ENCODE data around the gene SRRM3.
"Not testable (repeated sequence)": the region's sequence is repeated elsewhere in the genome, so short reads cannot be mapped to it uniquely, and the experiment has no call there.

The SRRM3 gene

GRCh38 chr7:76166404-76167255 lies 35.1 kb upstream of the SRRM3 start:
- Histone ChIP-seq H3K4me1 (ENCODE audit: control insufficient read depth, insufficient read depth, low read length) (no peaks in the 10 kb centered on the region), H3K27me3 (ENCODE audit: control insufficient read depth, insufficient read depth, low read length) (no peaks in the 10 kb centered on the region), H3K36me3 (ENCODE audit: control insufficient read depth, insufficient read depth, low read length) (no peaks in the 10 kb centered on the region), H3K9me3 (ENCODE audit: control insufficient read depth, low read length) (no peaks in the 10 kb centered on the region), H3K4me3 (ENCODE audit: low read length) (peak overlapping the region; percentile 27), H3K9ac (ENCODE audit: low read length) (peak overlapping the region; percentile 75)

GRCh38 chr7:76173566-76174205 lies 28.0 kb upstream of the SRRM3 start:
- Histone ChIP-seq H3K36me3 (ENCODE audit: control insufficient read depth, insufficient read depth, low read length) (no peaks in the 10 kb centered on the region), H3K4me1 (ENCODE audit: control insufficient read depth, insufficient read depth, low read length) (peaks cover 3% of the 10 kb centered on the region), H3K9ac (ENCODE audit: low read length) (no peak overlapping the region), H3K4me3 (ENCODE audit: low read length) (no peak overlapping the region), H3K9me3 (ENCODE audit: control insufficient read depth, low read length) (no peaks in the 10 kb centered on the region), H3K27me3 (ENCODE audit: control insufficient read depth, insufficient read depth, low read length) (no peaks in the 10 kb centered on the region)

GRCh38 chr7:76176951-76177350 lies 24.7 kb upstream of the SRRM3 start:
- H3K36me3 ChIP-seq (ENCODE audit: control insufficient read depth, insufficient read depth, low read length); H3K4me3 ChIP-seq (ENCODE audit: low read length); H3K27me3 ChIP-seq (ENCODE audit: control insufficient read depth, insufficient read depth, low read length); H3K9me3 ChIP-seq (ENCODE audit: control insufficient read depth, low read length); H3K9ac ChIP-seq (ENCODE audit: low read length); H3K4me1 ChIP-seq (ENCODE audit: control insufficient read depth, insufficient read depth, low read length): not testable (repeated sequence)

GRCh38 chr7:76179686-76180085 lies 22.0 kb upstream of the SRRM3 start:
- no peaks in the 10 kb centered on the region for H3K36me3 ChIP-seq (ENCODE audit: control insufficient read depth, insufficient read depth, low read length)
- no peak overlapping the region for H3K9ac ChIP-seq (ENCODE audit: low read length)
- peaks cover 3% of the 10 kb centered on the region for H3K4me1 ChIP-seq (ENCODE audit: control insufficient read depth, insufficient read depth, low read length)
- H3K9me3 ChIP-seq (ENCODE audit: control insufficient read depth, low read length): no peaks in the 10 kb centered on the region
- no peaks in the 10 kb centered on the region for H3K27me3 ChIP-seq (ENCODE audit: control insufficient read depth, insufficient read depth, low read length)
- H3K4me3 ChIP-seq (ENCODE audit: low read length): no peak overlapping the region

- Histone ChIP-seq H3K9me3 (ENCODE audit: control insufficient read depth, low read length) (no peaks in the 10 kb centered on the region), H3K4me3 (ENCODE audit: low read length) (no peak overlapping the region), H3K36me3 (ENCODE audit: control insufficient read depth, insufficient read depth, low read length) (no peaks in the 10 kb centered on the region), H3K9ac (ENCODE audit: low read length) (no peak overlapping the region), H3K27me3 (ENCODE audit: control insufficient read depth, insufficient read depth, low read length) (no peaks in the 10 kb centered on the region), H3K4me1 (ENCODE audit: control insufficient read depth, insufficient read depth, low read length) (peaks cover 3% of the 10 kb centered on the region)
Observed at GRCh38 chr7:76182225-76182960, 19.3 kb upstream of the SRRM3 start.

- Histone ChIP-seq H3K4me1 (ENCODE audit: control insufficient read depth, insufficient read depth, low read length) (no peaks in the 10 kb centered on the region), H3K36me3 (ENCODE audit: control insufficient read depth, insufficient read depth, low read length) (no peaks in the 10 kb centered on the region), H3K4me3 (ENCODE audit: low read length) (no peak overlapping the region), H3K9me3 (ENCODE audit: control insufficient read depth, low read length) (no peaks in the 10 kb centered on the region), H3K9ac (ENCODE audit: low read length) (no peak overlapping the region), H3K27me3 (ENCODE audit: control insufficient read depth, insufficient read depth, low read length) (no peaks in the 10 kb centered on the region)
Observed at GRCh38 chr7:76185187-76185896, 16.4 kb upstream of the SRRM3 start.

GRCh38 chr7:76187272-76187671 lies 14.4 kb upstream of the SRRM3 start:
- H3K9me3 ChIP-seq (ENCODE audit: control insufficient read depth, low read length): no peaks in the 10 kb centered on the region
- no peaks in the 10 kb centered on the region for H3K36me3 ChIP-seq (ENCODE audit: control insufficient read depth, insufficient read depth, low read length)
- no peaks in the 10 kb centered on the region for H3K27me3 ChIP-seq (ENCODE audit: control insufficient read depth, insufficient read depth, low read length)
- no peak overlapping the region for H3K4me3 ChIP-seq (ENCODE audit: low read length)
- no peaks in the 10 kb centered on the region for H3K4me1 ChIP-seq (ENCODE audit: control insufficient read depth, insufficient read depth, low read length)
- no peak overlapping the region for H3K9ac ChIP-seq (ENCODE audit: low read length)

- Histone ChIP-seq H3K4me3 (ENCODE audit: low read length) (no peak overlapping the region), H3K4me1 (ENCODE audit: control insufficient read depth, insufficient read depth, low read length) (no peaks in the 10 kb centered on the region), H3K27me3 (ENCODE audit: control insufficient read depth, insufficient read depth, low read length) (no peaks in the 10 kb centered on the region), H3K9ac (ENCODE audit: low read length) (no peak overlapping the region), H3K36me3 (ENCODE audit: control insufficient read depth, insufficient read depth, low read length) (no peaks in the 10 kb centered on the region), H3K9me3 (ENCODE audit: control insufficient read depth, low read length) (no peaks in the 10 kb centered on the region)
Observed at GRCh38 chr7:76189276-76189675, 12.4 kb upstream of the SRRM3 start.

GRCh38 chr7:76191783-76192240 lies 9.9 kb upstream of the SRRM3 start:
- Histone ChIP-seq H3K36me3 (ENCODE audit: control insufficient read depth, insufficient read depth, low read length) (no peaks in the 10 kb centered on the region), H3K27me3 (ENCODE audit: control insufficient read depth, insufficient read depth, low read length) (no peaks in the 10 kb centered on the region), H3K4me3 (ENCODE audit: low read length) (no peak overlapping the region), H3K9me3 (ENCODE audit: control insufficient read depth, low read length) (no peaks in the 10 kb centered on the region), H3K4me1 (ENCODE audit: control insufficient read depth, insufficient read depth, low read length) (no peaks in the 10 kb centered on the region), H3K9ac (ENCODE audit: low read length) (no peak overlapping the region)

GRCh38 chr7:76193466-76193865 lies 8.2 kb upstream of the SRRM3 start:
- Histone ChIP-seq H3K27me3 (ENCODE audit: control insufficient read depth, insufficient read depth, low read length) (no peaks in the 10 kb centered on the region), H3K4me3 (ENCODE audit: low read length) (no peak overlapping the region), H3K4me1 (ENCODE audit: control insufficient read depth, insufficient read depth, low read length) (no peaks in the 10 kb centered on the region), H3K36me3 (ENCODE audit: control insufficient read depth, insufficient read depth, low read length) (no peaks in the 10 kb centered on the region), H3K9ac (ENCODE audit: low read length) (no peak overlapping the region), H3K9me3 (ENCODE audit: control insufficient read depth, low read length) (no peaks in the 10 kb centered on the region)

GRCh38 chr7:76193883-76194282 lies 7.8 kb upstream of the SRRM3 start:
- H3K36me3 ChIP-seq (ENCODE audit: control insufficient read depth, insufficient read depth, low read length): no peaks in the 10 kb centered on the region

More at GRCh38 chr7:76193883-76194282, 7.8 kb upstream of the SRRM3 start:
- Histone ChIP-seq H3K9me3 (ENCODE audit: control insufficient read depth, low read length) (no peaks in the 10 kb centered on the region), H3K4me1 (ENCODE audit: control insufficient read depth, insufficient read depth, low read length) (no peaks in the 10 kb centered on the region), H3K27me3 (ENCODE audit: control insufficient read depth, insufficient read depth, low read length) (no peaks in the 10 kb centered on the region), H3K9ac (ENCODE audit: low read length) (no peak overlapping the region), H3K4me3 (ENCODE audit: low read length) (no peak overlapping the region)

Data from mucosa of stomach (tissue), 1 donor.